HCT116 (cell line): ENCODE data around the gene MON1B.

ENCODE experiments used
- CTCF ChIP-seq, 3 experiments: fragments of 200-600 bp in 1 of 3; sonication (generic) in 1 of 3; IDR thresholded peaks in 2 of 3; conservative IDR thresholded peaks in 1 of 3; 2 replicates each; pipeline ENCODE4 v1.5.1; 2012 to 2017; ENCODE audit warnings: low read depth in 2 of 3, low read length in 2 of 3, antibody characterized with exemption in 1 of 3, borderline replicate concordance in 1 of 3, control low read depth in 1 of 3, mild to moderate bottlenecking in 1 of 3, mixed read lengths in 1 of 3, mixed run types in 1 of 3, moderate library complexity in 1 of 3; ENCODE audit not compliant: insufficient read depth in 1 of 3
- EZH2 ChIP-seq: fragments of 200-600 bp; sonication (generic); IDR thresholded peaks from 2 replicates; pipeline ENCODE4 v1.6.1; 2017; ENCODE audit warnings: antibody characterized with exemption, mixed run types
- EZH2phosphoT487 ChIP-seq: fragments of 200-600 bp; IDR thresholded peaks from 2 replicates; pipeline ENCODE4 v1.6.1; 2018; ENCODE audit warnings: antibody characterized with exemption, borderline replicate concordance
- POLR2A ChIP-seq: IDR thresholded peaks from 2 replicates; pipeline ENCODE4 v1.7.0; 2011; ENCODE audit warnings: borderline replicate concordance; ENCODE audit not compliant: insufficient read depth, insufficient read length; ENCODE audit errors: extremely low read depth
- POLR2AphosphoS5 ChIP-seq: IDR thresholded peaks from 2 replicates; pipeline ENCODE4 v1.6.1; 2011; ENCODE audit warnings: mild to moderate bottlenecking, low read depth, low read length, moderate library complexity
- REST ChIP-seq: IDR thresholded peaks from 2 replicates; pipeline ENCODE4 v1.6.1; 2012; ENCODE audit warnings: low read depth
- SRF ChIP-seq: IDR thresholded peaks from 2 replicates; pipeline ENCODE4 v1.6.1; 2012; ENCODE audit warnings: low read depth
- ZBTB33 ChIP-seq: IDR thresholded peaks from 2 replicates; pipeline ENCODE4 v1.6.1; 2011; ENCODE audit warnings: mild to moderate bottlenecking, low read length, moderate library complexity; ENCODE audit not compliant: insufficient replicate concordance; ENCODE audit errors: extremely low read depth

GRCh38 chr16:77250400-77250799, 59.4 kb downstream of the MON1B start:
- TF ChIP-seq CTCF (IDR thresholded peaks at IDR 0.05 in 2 of 3, conservative IDR thresholded peaks at IDR 0.05 in 1 of 3; ENCODE audit: borderline replicate concordance in 1 of 3, insufficient read depth in 1 of 3, low read depth in 2 of 3, low read length in 2 of 3) = no peak
- no peak for TF ChIP-seq SRF
- TF ChIP-seq POLR2AphosphoS5 = no peak
- TF ChIP-seq POLR2A = no peak
- TF ChIP-seq REST = no peak
- TF ChIP-seq EZH2phosphoT487 = no peak
- TF ChIP-seq EZH2 = no peak
- no peak for TF ChIP-seq ZBTB33
